Measurements from ENCODE around the gene LGALS3BP.

- TF ChIP-seq, protein P1, sequence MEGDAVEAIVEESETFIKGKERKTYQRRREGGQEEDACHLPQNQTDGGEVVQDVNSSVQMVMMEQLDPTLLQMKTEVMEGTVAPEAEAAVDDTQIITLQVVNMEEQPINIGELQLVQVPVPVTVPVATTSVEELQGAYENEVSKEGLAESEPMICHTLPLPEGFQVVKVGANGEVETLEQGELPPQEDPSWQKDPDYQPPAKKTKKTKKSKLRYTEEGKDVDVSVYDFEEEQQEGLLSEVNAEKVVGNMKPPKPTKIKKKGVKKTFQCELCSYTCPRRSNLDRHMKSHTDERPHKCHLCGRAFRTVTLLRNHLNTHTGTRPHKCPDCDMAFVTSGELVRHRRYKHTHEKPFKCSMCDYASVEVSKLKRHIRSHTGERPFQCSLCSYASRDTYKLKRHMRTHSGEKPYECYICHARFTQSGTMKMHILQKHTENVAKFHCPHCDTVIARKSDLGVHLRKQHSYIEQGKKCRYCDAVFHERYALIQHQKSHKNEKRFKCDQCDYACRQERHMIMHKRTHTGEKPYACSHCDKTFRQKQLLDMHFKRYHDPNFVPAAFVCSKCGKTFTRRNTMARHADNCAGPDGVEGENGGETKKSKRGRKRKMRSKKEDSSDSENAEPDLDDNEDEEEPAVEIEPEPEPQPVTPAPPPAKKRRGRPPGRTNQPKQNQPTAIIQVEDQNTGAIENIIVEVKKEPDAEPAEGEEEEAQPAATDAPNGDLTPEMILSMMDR (IDR thresholded peaks at IDR 0.05 in 2 of 3, conservative IDR thresholded peaks at IDR 0.05 in 1 of 3; ENCODE audit: borderline replicate concordance in 1 of 3, insufficient read depth in 1 of 3, low read depth in 2 of 3, low read length in 2 of 3): no peak
- no peak for TF ChIP-seq POLR2A (IDR thresholded peaks at IDR 0.05; ENCODE audit: borderline replicate concordance, extremely low read depth, insufficient read depth, insufficient read length)
- no peak for TF ChIP-seq POLR2AphosphoS5 (IDR thresholded peaks at IDR 0.05; ENCODE audit: low read depth, low read length)
- no peak for TF ChIP-seq REST (IDR thresholded peaks at IDR 0.05; ENCODE audit: low read depth)
- no peak for TF ChIP-seq YY1 (IDR thresholded peaks at IDR 0.05; ENCODE audit: extremely low read depth, insufficient replicate concordance, low read depth, low read length)
- TF ChIP-seq MAX (IDR thresholded peaks at IDR 0.05): no peak
- no peak for TF ChIP-seq RAD21 (IDR thresholded peaks at IDR 0.05; ENCODE audit: low read depth)
These were observed 12.3 kb upstream of the LGALS3BP start for GRCh38 chr17:78991906-78992532.
